Pons (tissue), 1 donor: ENCODE data around the gene SLF2.

ENCODE experiments used
- DNase-seq: peaks from one replicate; pipeline ENCODE4 v3.0.0-alpha.2; 2016; ENCODE audit warnings: low spot score

The SLF2 gene

GRCh38 chr10:101000127-101000914, 87.6 kb downstream of the SLF2 start:
- DNase-seq, result no peak

- DNase-seq, result peak; percentile 91
Observed at GRCh38 chr10:101000915-101001658, 88.3 kb downstream of the SLF2 start.

- DNase-seq, result no peak
Observed at GRCh38 chr10:101001659-101002035, 88.9 kb downstream of the SLF2 start.

GRCh38 chr10:101002456-101002855, 89.7 kb downstream of the SLF2 start:
- DNase-seq, result no peak

DNA sequence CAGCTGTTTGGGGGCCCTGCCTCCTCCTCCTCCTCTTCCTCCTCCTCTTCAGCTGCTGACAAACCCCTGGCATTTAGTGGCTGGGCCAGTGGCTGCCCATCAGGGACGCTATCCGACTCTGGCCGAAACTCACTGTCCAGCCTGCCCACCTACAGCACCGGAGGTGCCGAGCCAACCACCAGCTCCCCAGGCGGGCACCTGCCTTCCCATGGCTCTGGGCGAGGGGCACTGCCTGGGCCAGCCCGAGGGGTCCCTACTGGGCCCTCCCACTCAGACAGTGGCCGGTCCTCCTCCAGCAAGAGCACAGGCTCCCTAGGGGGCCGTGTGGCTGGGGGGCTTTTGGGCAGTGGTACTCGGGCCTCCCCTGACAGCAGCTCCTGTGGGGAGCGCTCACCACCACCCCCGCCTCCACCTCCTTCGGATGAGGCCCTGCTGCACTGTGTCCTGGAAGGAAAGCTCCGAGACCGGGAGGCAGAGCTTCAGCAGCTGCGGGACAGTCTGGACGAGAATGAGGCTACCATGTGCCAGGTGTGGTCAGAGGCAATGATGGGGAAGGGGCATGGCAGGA, 91.0 kb downstream of the SLF2 start:
- no peak for DNase-seq

DNA sequence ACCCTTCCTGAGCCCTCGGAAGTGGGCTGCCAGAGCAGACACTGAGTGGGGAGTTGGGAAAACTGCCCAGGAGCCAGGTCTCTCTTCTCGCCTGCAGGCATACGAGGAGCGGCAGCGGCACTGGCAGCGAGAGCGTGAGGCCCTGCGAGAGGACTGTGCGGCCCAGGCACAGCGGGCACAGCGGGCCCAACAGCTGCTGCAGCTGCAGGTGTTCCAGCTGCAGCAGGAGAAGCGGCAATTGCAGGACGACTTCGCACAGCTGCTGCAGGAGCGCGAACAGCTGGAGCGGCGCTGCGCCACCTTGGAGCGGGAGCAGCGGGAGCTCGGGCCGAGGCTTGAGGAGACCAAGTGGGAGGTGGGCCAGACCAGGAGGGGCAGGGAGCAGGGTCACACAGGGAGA, 92.6 kb downstream of the SLF2 start:
- no peak for DNase-seq

DNA sequence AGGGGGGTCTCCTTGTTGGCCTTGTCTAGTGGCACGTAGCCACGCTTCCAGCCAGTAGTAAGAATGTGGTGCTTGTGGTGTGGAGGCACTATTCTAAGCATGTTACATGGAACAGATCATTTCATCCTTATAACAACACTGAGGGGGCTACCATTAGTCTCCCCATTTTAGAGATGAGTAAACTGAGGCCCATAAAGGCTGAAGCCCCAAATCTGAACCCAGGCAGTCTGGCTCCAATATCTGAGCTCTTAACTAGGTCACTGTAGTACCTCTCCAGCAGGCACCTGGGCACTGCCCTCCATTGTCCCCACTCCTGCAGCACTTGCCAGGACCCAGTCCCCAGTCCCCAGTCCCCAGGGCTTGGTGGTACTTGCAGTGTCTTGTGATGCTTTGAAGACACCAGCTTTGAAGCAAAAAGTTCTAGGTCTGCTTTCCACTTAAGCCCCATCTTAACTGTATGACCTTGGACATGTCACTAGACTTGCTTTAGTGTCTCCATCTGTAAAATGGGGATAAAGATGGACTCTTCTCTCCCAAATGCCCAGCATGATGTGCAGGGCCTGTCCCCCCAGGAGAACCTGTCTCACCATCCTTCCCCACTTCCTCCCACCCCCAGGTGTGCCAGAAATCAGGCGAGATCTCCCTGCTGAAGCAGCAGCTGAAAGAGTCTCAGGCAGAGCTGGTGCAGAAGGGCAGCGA, 93.3 kb downstream of the SLF2 start:
- no peak for DNase-seq

DNA sequence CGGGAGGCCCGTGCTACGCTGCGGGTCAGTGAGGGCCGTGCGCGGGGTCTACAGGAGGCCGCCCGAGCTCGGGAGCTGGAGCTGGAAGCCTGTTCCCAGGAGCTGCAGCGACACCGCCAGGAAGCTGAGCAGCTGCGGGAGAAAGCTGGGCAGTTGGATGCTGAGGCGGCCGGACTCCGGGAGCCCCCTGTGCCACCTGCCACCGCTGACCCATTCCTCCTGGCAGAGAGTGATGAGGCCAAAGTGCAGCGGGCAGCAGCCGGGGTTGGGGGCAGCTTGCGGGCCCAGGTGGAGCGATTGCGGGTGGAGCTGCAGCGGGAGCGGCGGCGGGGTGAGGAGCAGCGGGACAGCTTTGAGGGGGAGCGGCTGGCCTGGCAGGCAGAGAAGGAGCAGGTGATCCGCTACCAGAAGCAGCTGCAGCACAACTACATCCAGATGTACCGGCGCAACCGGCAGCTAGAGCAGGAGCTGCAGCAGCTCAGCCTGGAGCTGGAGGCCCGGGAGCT, 93.9 kb downstream of the SLF2 start:
- DNase-seq, result no peak

GRCh38 chr10:101007099-101007711, 94.4 kb downstream of the SLF2 start:
- DNase-seq, result no peak

- peak; percentile 81 for DNase-seq
Observed at GRCh38 chr10:101007915-101008822, 95.4 kb downstream of the SLF2 start.

DNA sequence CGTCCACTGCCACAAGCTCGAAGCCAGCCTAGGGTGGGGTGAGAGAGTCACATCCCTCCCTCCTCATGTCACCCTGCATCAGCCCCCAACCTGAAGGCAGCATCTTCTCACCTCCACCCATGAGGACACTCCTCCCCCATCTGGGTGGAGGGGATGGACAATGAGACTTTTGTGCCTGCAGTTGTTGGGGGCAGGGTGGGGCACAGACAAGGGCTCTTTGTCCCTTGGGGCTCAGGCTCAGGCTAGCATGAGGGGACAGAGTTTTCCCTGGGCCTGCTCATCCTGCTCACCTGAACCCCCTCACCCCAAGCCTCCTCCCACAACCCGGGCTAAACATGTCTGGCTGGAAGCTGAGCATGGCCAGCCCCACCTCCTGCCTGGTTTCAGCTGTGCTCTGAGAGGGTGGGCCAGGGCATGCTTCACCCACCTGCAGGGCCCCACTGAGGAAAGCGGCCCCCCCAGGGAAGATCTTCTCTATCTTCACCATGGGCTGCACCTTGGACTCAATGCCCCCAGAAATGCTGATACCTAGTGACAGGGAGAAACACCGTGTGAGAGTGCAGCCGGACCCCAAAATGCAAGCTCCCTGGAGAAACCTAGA, 96.2 kb downstream of the SLF2 start:
- peak; percentile 96 for DNase-seq

DNA sequence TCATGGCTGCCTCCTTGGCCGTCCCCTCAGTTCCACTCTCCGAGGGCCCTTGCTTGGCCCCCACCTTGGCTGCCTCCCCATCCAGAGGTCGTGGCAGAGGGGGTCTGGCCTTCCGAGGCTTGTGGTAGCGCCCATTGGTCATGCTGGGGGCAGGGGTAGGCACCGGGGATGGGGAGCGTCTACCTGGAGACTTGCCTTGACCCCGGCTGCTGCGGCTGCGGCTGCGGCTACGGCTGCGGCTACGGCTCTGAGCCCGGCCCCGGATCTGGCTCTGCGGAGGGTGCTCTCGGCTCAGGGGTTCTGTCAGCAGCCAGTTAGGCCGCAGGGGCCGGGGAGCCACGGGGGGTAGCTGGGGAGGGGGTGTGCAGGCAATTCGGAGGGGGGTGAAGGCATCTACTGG, 97.6 kb downstream of the SLF2 start:
- DNase-seq, result no peak

DNA sequence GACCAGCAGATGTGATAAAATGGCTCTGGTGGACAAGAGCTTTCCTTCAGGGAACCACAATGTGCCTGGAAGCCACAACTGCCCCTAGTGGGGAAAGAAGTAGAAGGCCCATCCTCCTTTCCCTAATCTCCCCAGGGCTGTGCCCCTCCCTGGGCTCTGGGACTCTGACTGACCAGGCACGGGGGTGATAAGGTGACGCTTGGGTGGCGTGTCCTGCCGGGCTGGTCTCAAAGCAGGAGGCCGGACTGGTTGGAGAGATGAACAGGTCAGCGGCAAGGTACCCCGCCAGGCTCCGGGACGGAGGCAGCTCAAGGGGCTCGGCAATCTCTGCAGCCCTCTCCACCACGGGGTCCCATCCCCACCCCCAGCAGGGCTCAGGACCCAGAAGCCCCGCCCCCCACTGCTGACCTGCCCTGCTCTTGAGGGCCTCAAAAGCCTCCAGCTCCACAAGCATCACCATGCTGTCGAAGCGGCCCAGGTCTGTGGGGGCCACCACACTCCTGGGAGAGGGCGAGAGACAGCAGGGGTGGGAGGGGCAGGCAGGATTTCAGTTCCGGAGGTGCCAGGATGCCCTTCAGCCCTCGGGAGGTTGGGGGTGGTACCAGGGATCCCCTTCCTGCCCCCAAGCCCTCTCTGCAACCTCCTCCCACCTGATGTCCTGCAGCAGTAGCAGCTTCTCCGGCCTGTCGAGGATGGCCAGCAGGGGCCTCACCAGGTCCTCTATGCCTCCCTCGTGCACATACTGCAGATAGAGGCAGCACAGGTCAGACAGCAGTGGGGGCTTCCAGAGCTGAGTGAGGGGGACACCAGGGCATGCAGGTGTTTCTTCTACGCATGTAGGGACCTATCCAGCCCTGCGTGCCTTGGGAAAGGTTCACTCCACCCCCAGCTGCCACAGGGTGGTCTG, 99.0 kb downstream of the SLF2 start:
- no peak for DNase-seq

GRCh38 chr10:101012525-101013364, 100.0 kb downstream of the SLF2 start:
- peak; percentile 100 for DNase-seq

GRCh38 chr10:101013365-101013825, 100.6 kb downstream of the SLF2 start:
- no peak for DNase-seq

- DNase-seq, result peak; percentile 77
Observed at GRCh38 chr10:101014230-101014884, 101.6 kb downstream of the SLF2 start.
